ENCODE data around the gene YBEY. TPM values are rescaled to one million over a fixed set of nuclear protein-coding genes. Genes with fewer than 3 reads are reported as not detected.

YBEY gene
- total RNA-seq, 1 donor from 2014 or later = 7.0 TPM

DNA sequence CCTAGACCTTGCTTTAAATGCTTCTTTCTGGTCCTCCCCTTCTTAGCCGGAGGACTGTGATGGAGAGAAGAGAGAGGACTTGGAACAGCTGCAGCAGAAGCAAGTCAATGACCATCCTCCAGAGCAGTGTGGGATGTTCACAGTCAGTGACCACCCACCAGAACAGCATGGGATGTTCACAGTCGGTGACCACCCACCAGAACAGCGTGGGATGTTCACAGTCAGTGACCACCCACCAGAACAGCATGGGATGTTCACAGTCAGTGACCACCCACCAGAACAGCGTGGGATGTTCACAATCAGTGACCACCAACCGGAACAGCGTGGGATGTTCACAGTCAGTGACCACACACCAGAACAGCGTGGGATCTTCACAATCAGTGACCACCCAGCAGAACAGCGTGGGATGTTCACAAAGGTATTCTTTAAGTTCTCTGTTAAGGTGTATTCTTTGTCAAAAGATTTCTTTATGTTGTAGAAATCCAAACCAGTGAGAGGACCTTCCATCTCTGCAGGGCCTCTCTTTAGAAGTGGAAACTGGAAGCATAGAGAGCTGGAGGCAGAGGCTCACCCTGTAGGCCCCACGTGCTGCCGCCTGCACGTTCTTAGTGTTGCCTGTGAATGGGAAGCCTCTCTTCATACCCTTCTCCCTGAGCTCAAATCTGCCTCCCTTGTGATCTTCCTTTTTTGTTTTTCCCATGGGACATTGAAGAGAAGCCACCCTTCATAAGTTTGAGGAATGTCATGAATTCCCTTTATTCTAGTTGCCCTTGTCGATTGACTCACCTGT lies 48.4 kb downstream of the YBEY start:
- no peaks in the 10 kb centered on the region for H3K27me3 Mint-ChIP-seq (ENCODE audit: unreplicated experiment)
- no peak overlapping the region for H3K4me3 Mint-ChIP-seq (ENCODE audit: unreplicated experiment)
- no peak for DNase-seq (ENCODE audit: low spot score)
- H3K4me1 Mint-ChIP-seq (ENCODE audit: unreplicated experiment) = no peaks in the 10 kb centered on the region
- peaks cover 25% of the 10 kb centered on the region for H3K36me3 Mint-ChIP-seq (ENCODE audit: low read depth, unreplicated experiment)
- TF ChIP-seq, protein P1, sequence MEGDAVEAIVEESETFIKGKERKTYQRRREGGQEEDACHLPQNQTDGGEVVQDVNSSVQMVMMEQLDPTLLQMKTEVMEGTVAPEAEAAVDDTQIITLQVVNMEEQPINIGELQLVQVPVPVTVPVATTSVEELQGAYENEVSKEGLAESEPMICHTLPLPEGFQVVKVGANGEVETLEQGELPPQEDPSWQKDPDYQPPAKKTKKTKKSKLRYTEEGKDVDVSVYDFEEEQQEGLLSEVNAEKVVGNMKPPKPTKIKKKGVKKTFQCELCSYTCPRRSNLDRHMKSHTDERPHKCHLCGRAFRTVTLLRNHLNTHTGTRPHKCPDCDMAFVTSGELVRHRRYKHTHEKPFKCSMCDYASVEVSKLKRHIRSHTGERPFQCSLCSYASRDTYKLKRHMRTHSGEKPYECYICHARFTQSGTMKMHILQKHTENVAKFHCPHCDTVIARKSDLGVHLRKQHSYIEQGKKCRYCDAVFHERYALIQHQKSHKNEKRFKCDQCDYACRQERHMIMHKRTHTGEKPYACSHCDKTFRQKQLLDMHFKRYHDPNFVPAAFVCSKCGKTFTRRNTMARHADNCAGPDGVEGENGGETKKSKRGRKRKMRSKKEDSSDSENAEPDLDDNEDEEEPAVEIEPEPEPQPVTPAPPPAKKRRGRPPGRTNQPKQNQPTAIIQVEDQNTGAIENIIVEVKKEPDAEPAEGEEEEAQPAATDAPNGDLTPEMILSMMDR (IDR thresholded peaks at IDR 0.05; ENCODE audit: unreplicated experiment) = no peak
- no peak overlapping the region for H3K27ac Mint-ChIP-seq (ENCODE audit: unreplicated experiment)
- H3K9me3 Mint-ChIP-seq (ENCODE audit: unreplicated experiment) = no peaks in the 10 kb centered on the region

DNA sequence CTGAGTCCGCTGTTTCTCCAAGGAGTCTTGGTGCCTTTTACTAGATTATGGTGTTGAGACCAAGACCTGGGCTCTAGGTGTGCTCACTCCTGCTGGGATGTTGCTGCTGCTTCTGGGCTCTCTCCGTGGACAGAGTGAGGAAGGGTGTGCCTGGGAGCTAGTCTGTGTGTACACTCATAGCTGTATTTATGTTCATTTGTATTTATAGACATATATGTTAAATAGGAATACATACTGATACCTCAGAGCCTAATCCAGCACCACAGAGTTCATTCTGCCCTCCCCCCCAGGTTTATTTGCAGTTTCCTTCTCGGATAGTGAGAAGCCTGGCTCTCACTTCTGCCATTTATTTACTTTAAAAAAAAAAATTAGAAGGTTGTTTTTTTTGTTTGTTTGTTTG lies 50.5 kb downstream of the YBEY start:
- no peaks in the 10 kb centered on the region for H3K27me3 Mint-ChIP-seq (ENCODE audit: unreplicated experiment)
- TF ChIP-seq, protein P1 (IDR thresholded peaks at IDR 0.05; ENCODE audit: unreplicated experiment) = no peak
- H3K4me1 Mint-ChIP-seq (ENCODE audit: unreplicated experiment) = no peaks in the 10 kb centered on the region
- H3K27ac Mint-ChIP-seq (ENCODE audit: unreplicated experiment) = no peak overlapping the region
- no peaks in the 10 kb centered on the region for H3K9me3 Mint-ChIP-seq (ENCODE audit: unreplicated experiment)
- H3K36me3 Mint-ChIP-seq (ENCODE audit: low read depth, unreplicated experiment) = peaks cover 35% of the 10 kb centered on the region
- no peak overlapping the region for H3K4me3 Mint-ChIP-seq (ENCODE audit: unreplicated experiment)
- no peak for DNase-seq (ENCODE audit: low spot score)

DNA sequence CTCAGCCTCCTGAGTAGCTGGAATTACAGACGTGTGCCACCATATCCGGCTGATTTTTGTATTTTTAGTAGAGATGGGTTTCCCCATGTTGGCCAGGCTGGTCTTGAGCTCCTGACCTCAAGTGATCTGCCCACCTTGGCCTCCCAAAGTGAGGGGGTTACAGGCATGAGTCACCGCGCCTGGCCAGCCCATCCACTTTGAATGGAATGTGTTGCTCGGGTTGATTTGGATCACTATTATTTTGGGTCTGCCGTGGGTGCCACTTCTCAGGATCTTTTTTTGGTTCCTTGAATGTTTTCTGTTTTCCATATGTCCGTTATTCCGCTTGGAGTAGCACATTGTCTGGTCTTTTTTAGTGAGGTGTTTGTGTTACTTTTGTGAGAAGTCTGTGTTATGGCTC lies 54.9 kb downstream of the YBEY start:
- Mint-ChIP-seq H3K36me3 (ENCODE audit: low read depth, unreplicated experiment) (peaks cover 36% of the 10 kb centered on the region), H3K27me3 (ENCODE audit: unreplicated experiment) (no peaks in the 10 kb centered on the region), H3K4me1 (ENCODE audit: unreplicated experiment) (no peaks in the 10 kb centered on the region), H3K27ac (ENCODE audit: unreplicated experiment) (no peak overlapping the region), H3K4me3 (ENCODE audit: unreplicated experiment) (no peak overlapping the region), H3K9me3 (ENCODE audit: unreplicated experiment) (no peaks in the 10 kb centered on the region)
- DNase-seq (ENCODE audit: low spot score) = no peak
- TF ChIP-seq, protein P1 (IDR thresholded peaks at IDR 0.05; ENCODE audit: unreplicated experiment) = no peak

DNA sequence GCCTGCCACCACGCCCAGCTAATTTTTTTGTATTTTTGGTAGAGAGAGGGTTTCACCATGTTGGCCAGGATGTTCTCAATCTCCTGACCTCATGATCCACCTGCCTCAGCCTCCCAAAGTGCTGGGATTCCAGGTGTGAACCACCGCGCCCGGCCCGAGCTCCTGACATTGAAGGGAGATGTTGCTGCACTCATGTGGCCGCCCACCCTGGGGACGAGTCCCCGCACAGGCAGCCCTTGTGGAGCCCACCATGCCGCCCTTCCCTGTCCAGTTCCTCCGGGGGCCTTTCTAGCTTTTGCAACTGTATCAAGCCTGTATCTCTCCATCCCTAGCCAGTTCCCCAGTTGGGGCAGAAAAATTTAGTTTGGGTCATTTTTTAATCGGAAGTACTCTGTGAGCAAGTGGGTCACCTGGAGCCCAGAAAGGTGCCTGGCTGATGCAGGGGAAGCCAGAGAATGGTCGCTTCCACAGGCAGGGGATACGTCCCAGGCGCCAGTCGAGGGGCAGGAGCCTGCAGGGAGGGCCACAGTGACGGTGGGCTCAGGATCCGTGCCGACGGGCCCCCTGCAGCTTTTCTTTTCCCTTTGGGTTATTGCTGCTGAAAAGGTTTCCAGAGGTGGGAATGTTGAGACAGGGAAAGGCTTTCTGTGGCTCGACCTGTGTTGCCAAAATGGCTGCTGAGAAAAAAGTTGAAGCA lies 58.2 kb downstream of the YBEY start:
- no peak for DNase-seq (ENCODE audit: low spot score)
- Mint-ChIP-seq H3K27ac (ENCODE audit: unreplicated experiment) (no peak overlapping the region), H3K9me3 (ENCODE audit: unreplicated experiment) (no peaks in the 10 kb centered on the region), H3K27me3 (ENCODE audit: unreplicated experiment) (peaks cover 3% of the 10 kb centered on the region), H3K4me1 (ENCODE audit: unreplicated experiment) (no peaks in the 10 kb centered on the region), H3K4me3 (ENCODE audit: unreplicated experiment) (no peak overlapping the region), H3K36me3 (ENCODE audit: low read depth, unreplicated experiment) (peaks cover 34% of the 10 kb centered on the region)
- TF ChIP-seq, protein P1 (IDR thresholded peaks at IDR 0.05; ENCODE audit: unreplicated experiment) = no peak

DNA sequence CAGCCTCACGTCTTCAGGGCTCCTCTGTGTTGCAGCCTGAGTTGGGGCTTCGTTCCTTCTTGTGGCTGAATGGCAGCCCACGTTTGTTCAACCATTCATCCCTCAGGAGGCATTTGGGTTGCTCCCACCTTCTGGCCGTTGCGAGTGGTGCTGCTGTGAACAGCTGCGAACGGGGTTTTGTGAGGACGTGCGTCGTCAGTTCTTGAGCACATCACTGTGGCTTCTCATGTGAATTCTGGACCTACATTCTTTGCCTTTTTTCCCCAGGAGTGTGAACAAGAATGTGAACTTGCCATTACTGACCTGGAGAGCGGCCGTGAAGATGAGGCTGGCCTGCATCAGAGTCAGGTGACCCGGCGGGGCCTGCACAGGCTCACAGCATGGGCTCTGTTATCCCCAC lies 59.7 kb downstream of the YBEY start:
- no peak for DNase-seq (ENCODE audit: low spot score)
- Mint-ChIP-seq H3K27me3 (ENCODE audit: unreplicated experiment) (peaks cover 4% of the 10 kb centered on the region), H3K36me3 (ENCODE audit: low read depth, unreplicated experiment) (peaks cover 31% of the 10 kb centered on the region), H3K4me3 (ENCODE audit: unreplicated experiment) (peak overlapping the region; percentile 51), H3K4me1 (ENCODE audit: unreplicated experiment) (no peaks in the 10 kb centered on the region), H3K9me3 (ENCODE audit: unreplicated experiment) (no peaks in the 10 kb centered on the region), H3K27ac (ENCODE audit: unreplicated experiment) (no peak overlapping the region)
- TF ChIP-seq, protein P1 (IDR thresholded peaks at IDR 0.05; ENCODE audit: unreplicated experiment) = no peak
